HUES6 (cell line): Measurements from ENCODE around the gene AGRN.
"Not testable (repeated sequence)": the region's sequence is repeated elsewhere in the genome, so short reads cannot be mapped to it uniquely, and the experiment has no call there.

ENCODE experiments used
- H3K27ac ChIP-seq: 2 replicates; pipeline ENCODE4 v1.7.0; 2013; ENCODE audit warnings: low read depth, mild to moderate bottlenecking, low read length, inconsistent platforms
- H3K27me3 ChIP-seq: 2 replicates; pipeline ENCODE4 v1.6.1; 2013; ENCODE audit warnings: low read length; ENCODE audit not compliant: control insufficient read depth, insufficient read depth
- H3K36me3 ChIP-seq: 2 replicates; pipeline ENCODE4 v1.6.1; 2013; ENCODE audit warnings: low read length; ENCODE audit not compliant: control insufficient read depth, insufficient read depth
- H3K4me1 ChIP-seq: 2 replicates; pipeline ENCODE4 v1.6.1; 2013; ENCODE audit warnings: low read length; ENCODE audit not compliant: control insufficient read depth, insufficient read depth
- H3K4me3 ChIP-seq: 2 replicates; pipeline ENCODE4 v1.5.1; 2013; ENCODE audit warnings: low read depth, low read length
- H3K9ac ChIP-seq: one replicate; pipeline ENCODE4 v1.6.1; 2013; ENCODE audit warnings: mild to moderate bottlenecking, low read length
- H3K9me3 ChIP-seq: 2 replicates; pipeline ENCODE4 v1.6.1; 2013; ENCODE audit warnings: low read depth, low read length; ENCODE audit not compliant: control insufficient read depth, insufficient read depth

AGRN gene

GRCh38 chr1:1072299-1072848 is 52.5 kb downstream of the AGRN start:
- H3K27ac ChIP-seq, result no peak overlapping the region
- H3K36me3 ChIP-seq, result no peaks in the 10 kb centered on the region
- no peak overlapping the region for H3K9ac ChIP-seq
- no peaks in the 10 kb centered on the region for H3K9me3 ChIP-seq
- H3K4me3 ChIP-seq, result no peak overlapping the region
- peaks cover 57% of the 10 kb centered on the region for H3K27me3 ChIP-seq
- peaks cover 5% of the 10 kb centered on the region; the same call in 1 of the 2 replicates for H3K4me1 ChIP-seq

- Histone ChIP-seq H3K9me3 (no peaks in the 10 kb centered on the region), H3K9ac (no peak overlapping the region), H3K4me3 (no peak overlapping the region), H3K4me1 (peaks cover 5% of the 10 kb centered on the region; the same call in 1 of the 2 replicates), H3K36me3 (no peaks in the 10 kb centered on the region), H3K27ac (no peak overlapping the region), H3K27me3 (peaks cover 50% of the 10 kb centered on the region)
These were observed 53.2 kb downstream of the AGRN start for GRCh38 chr1:1072849-1073742.

- no peak within 1 kb of the TSS for H3K27ac ChIP-seq
- H3K4me3 ChIP-seq, result no peak within 1 kb of the TSS
- H3K27me3 ChIP-seq, result peaks cover 48% of the 10 kb centered on the region
- H3K9me3 ChIP-seq, result no peaks in the 10 kb centered on the region
- H3K9ac ChIP-seq, result no peak within 1 kb of the TSS
- no peaks in the 10 kb centered on the region for H3K36me3 ChIP-seq
- peaks cover 5% of the 10 kb centered on the region; the same call in 1 of the 2 replicates for H3K4me1 ChIP-seq
These were observed 54.0 kb downstream of the AGRN start, which contains the start of gene RNF223 for GRCh38 chr1:1073743-1074587. TSS of gene RNF223 (minus strand) at chr1:1074306. CDS start at chr1:1072566, 1,740 bp downstream.

- no peaks in the 10 kb centered on the region for H3K36me3 ChIP-seq
- no peak overlapping the region for H3K9ac ChIP-seq
- no peak overlapping the region for H3K27ac ChIP-seq
- H3K4me1 ChIP-seq, result peaks cover 6% of the 10 kb centered on the region; the same call in 1 of the 2 replicates
- H3K4me3 ChIP-seq, result no peak overlapping the region
- peaks cover 48% of the 10 kb centered on the region for H3K27me3 ChIP-seq
- H3K9me3 ChIP-seq, result no peaks in the 10 kb centered on the region
These were observed 54.8 kb downstream of the AGRN start for GRCh38 chr1:1074631-1075147.

- Histone ChIP-seq H3K36me3 (no peaks in the 10 kb centered on the region), H3K27me3 (peaks cover 42% of the 10 kb centered on the region), H3K27ac (no peak overlapping the region), H3K9me3 (no peaks in the 10 kb centered on the region), H3K4me1 (0 out of 2 replicates have a peak, but pooled peaks cover 5% of the 10 kb centered on the region), H3K4me3 (no peak overlapping the region), H3K9ac (no peak overlapping the region)
These were observed 55.4 kb downstream of the AGRN start for GRCh38 chr1:1075148-1075935.

GRCh38 chr1:1077396-1077795 is 57.5 kb downstream of the AGRN start:
- not testable (repeated sequence) for H3K9ac ChIP-seq, H3K27ac ChIP-seq, H3K9me3 ChIP-seq, H3K4me3 ChIP-seq, H3K36me3 ChIP-seq, H3K4me1 ChIP-seq
- peaks cover 31% of the 10 kb centered on the region for H3K27me3 ChIP-seq

GRCh38 chr1:1079408-1080121 is 59.6 kb downstream of the AGRN start:
- 0 out of 2 replicates have a peak, but pooled peaks cover 5% of the 10 kb centered on the region for H3K4me1 ChIP-seq
- H3K9me3 ChIP-seq, result no peaks in the 10 kb centered on the region
- H3K27ac ChIP-seq, result no peak overlapping the region; the same call in 1 of the 2 replicates
- H3K27me3 ChIP-seq, result peaks cover 21% of the 10 kb centered on the region
- H3K4me3 ChIP-seq, result peak overlapping the region; percentile 52
- H3K9ac ChIP-seq, result peak overlapping the region; percentile 52
- peaks cover 7% of the 10 kb centered on the region for H3K36me3 ChIP-seq

GRCh38 chr1:1080122-1080757 is 60.3 kb downstream of the AGRN start:
- H3K27me3 ChIP-seq, result peaks cover 14% of the 10 kb centered on the region
- H3K4me1 ChIP-seq, result 0 out of 2 replicates have a peak, but pooled peaks cover 5% of the 10 kb centered on the region
- peak overlapping the region; percentile 3 for H3K9ac ChIP-seq
- no peaks in the 10 kb centered on the region for H3K9me3 ChIP-seq
- no peak overlapping the region for H3K27ac ChIP-seq
- H3K4me3 ChIP-seq, result peak overlapping the region; percentile 52
- H3K36me3 ChIP-seq, result peaks cover 7% of the 10 kb centered on the region

GRCh38 chr1:1080951-1081310 is 61.0 kb downstream of the AGRN start:
- H3K27ac ChIP-seq, result no peak overlapping the region
- H3K27me3 ChIP-seq, result peaks cover 8% of the 10 kb centered on the region
- H3K9me3 ChIP-seq, result no peaks in the 10 kb centered on the region
- H3K36me3 ChIP-seq, result peaks cover 7% of the 10 kb centered on the region
- no peak overlapping the region for H3K4me3 ChIP-seq
- H3K4me1 ChIP-seq, result 0 out of 2 replicates have a peak, but pooled peaks cover 5% of the 10 kb centered on the region
- no peak overlapping the region for H3K9ac ChIP-seq
